Activated CD4-positive, CD25-positive, alpha-beta regulatory T cell treated with anti-CD3 and anti-CD28 coated beads, Interleukin-2, amount 50 U/mL, for 16 hours (primary cell): ENCODE results near the gene SOWAHA.
A peak's percentile ranks its signal among the peaks of the same experiment; 100 is the strongest.

ENCODE experiments used
- DNase-seq: peaks from one replicate; pipeline ENCODE4 v3.0.0-alpha.2; 2020; ENCODE audit warnings: low read depth, low spot score

The SOWAHA gene

DNA sequence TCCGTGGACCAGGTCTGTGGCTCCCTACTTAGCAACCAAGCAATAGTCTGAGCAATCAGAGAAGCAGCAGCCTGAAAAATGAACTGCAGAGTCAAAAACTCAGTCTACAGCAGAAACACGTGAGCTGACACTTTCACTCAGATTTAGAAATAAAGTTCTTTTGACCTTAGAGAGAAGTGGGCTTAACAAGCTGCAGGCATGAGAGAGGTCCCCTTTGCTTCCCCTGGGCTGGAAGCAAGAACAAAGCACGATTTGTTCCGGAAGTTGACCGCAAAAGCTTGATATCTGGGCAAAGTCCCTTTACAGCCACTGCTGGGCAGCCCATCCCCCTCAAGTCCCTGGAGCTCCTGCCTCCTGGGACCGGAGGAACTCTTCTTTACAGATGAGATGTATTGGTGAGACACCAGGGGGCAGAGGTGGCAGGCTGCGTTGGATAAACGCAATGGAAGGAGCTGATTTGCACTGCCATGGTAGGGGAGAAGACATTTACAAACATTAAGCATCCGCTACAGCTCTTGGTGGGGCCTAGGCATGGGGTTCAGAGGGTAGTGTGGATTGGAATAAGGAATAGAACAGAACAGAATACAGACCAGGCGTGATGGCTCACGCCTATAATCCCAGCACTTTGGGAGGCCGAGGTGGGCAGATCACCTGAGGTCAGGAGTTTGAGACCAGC, 5.8 kb upstream of the SOWAHA start:
- DNase-seq = no peak

DNA sequence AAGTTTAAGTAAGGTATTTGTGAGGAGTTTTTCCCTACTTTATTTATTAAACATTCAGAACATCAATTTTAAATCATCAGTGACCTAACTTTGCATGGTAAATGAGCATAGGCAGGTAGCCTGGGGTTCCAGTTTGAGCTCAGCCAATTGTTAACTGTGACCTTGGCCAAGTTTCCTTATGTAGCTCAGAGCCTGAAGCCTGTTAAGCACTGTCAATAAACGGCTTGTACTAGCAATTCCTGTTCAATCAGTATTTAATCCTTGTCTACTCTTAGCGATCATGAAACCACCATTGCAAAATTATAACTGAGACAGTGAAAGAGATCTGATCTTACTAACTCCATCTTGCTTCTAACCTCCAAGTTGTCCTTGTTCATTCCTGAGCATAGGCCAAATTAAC, 4.7 kb upstream of the SOWAHA start:
- no peak for DNase-seq

DNA sequence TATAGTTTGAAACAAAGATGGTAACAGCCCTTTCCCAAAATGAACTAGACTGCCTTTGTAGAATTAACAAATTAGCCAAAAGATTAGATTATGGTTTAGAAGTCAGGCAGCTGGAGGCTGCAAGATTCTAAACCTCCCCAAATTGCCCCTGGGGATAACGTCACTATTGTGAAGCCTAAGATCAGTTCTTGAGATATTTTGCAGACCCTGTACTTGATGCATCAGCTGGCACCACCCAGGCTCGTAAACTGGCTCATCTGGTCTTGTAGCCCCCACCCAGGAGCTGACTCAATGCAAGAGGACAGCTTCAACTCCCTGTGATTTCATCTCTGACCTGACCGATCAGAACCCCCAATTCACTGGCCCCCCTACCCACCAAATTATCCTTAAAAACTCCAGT, 4.2 kb upstream of the SOWAHA start:
- DNase-seq = no peak

DNA sequence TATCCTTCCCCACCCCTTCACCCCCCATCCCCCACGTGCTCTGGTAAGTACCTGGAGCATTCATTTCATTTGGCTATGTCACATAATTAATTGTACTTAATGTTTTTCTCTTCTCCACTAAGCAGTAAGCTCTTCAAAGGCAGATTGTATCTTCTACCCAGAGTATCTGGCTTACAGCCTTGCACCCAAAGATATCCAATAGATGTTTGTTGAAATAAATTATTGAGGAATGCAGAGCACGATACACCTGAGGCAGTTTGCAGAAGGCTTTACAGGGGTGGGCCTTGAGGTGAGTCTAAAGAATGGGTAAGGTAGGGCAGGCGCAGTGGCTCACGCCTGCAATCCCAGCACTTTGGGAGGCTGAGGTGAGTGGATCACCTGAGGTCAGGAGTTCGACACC, 2.5 kb upstream of the SOWAHA start:
- no peak for DNase-seq

DNA sequence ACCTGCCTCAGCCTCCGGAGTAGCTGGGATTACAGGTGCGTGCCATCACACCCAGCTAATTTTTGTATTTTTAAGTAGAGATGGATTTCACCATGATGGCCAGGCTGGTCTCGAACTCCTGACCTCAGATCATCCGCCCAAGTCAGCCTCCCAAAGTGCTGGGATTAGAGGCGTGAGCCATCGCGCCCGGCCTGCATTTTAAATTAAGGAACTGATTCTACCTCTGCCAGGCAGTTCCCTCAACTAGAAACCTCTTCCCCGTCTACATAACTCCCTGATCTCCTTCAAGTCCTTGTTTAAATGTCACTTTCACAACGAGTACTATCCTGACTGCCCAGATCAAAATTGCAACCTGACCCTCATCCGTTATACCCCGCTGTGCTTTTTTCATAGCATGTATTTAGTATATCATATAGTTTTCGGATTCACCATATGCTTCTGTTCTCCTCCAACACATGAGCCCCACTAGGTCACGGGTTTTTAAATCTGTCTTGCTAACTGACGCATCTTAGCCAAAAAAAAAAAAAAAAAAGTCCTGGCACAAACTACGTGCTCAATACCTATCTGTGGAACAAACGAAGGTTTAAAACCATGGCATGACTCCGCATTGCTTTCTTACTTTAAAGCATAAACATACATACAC, 858 bp upstream of the SOWAHA start:
- no peak for DNase-seq

DNA sequence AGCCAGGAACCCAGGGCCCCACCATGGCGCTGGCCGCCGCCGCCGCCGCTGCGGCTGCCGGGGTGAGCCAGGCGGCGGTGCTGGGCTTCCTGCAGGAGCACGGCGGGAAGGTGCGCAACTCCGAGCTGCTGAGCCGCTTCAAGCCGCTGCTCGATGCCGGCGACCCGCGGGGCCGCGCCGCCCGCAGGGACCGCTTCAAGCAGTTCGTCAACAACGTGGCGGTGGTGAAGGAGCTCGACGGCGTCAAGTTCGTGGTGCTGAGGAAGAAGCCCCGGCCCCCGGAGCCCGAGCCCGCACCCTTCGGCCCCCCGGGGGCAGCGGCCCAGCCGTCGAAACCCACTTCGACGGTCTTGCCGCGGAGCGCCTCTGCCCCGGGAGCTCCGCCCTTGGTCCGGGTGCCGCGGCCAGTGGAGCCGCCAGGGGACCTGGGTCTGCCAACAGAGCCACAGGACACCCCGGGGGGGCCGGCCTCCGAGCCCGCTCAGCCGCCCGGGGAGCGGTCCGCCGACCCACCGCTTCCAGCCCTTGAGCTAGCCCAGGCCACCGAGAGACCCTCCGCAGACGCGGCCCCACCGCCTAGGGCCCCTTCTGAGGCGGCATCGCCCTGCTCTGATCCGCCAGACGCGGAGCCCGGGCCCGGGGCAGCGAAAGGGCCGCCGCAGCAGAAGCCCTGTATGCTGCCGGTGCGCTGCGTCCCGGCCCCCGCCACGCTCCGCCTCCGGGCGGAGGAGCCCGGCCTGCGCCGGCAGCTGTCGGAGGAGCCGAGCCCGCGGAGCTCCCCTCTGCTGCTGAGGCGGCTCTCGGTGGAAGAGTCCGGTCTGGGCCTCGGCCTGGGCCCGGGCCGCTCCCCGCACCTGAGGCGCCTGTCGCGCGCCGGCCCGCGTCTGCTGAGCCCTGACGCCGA, 749 bp downstream of the SOWAHA start:
- no peak for DNase-seq

DNA sequence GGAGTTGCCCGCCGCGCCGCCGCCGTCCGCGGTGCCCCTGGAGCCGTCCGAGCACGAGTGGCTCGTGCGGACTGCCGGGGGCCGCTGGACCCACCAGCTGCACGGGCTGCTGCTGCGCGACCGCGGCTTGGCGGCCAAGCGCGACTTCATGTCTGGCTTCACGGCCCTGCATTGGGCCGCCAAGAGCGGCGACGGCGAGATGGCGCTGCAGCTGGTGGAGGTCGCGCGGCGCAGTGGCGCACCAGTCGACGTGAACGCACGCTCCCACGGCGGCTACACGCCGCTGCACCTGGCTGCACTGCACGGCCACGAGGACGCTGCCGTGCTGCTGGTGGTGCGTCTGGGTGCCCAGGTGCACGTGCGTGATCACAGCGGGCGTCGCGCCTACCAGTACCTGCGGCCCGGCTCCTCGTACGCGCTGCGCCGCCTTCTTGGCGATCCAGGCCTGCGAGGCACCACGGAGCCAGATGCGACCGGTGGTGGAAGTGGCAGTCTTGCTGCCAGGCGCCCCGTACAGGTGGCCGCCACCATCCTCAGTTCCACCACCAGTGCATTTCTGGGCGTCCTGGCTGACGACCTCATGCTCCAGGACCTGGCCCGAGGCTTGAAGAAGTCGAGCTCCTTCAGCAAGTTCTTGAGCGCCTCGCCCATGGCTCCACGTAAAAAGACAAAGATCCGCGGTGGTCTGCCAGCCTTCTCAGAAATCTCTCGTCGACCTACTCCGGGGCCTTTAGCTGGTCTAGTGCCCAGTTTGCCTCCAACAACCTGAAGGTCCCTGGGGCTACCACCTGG, 1.6 kb downstream of the SOWAHA start:
- DNase-seq = no peak

DNA sequence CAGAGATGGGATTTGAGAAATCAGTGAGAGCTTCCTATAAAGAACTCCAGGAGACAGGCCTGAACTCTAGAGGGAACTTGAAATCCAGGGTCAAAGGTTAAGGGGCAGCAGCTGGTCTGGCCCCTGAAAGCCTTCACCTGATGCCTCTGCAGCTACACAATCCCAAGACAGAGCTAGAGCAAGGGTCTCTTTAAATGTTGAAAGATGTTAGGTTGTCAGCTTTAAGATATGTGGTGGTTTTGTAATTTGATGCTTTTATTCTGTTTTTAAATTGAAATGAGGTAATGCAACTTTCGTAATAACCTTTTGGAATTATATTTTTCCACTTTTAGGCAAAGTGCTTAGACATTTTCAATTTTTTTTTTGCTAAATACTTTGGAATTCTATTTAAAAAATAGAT, 2.4 kb downstream of the SOWAHA start:
- DNase-seq = no peak

DNA sequence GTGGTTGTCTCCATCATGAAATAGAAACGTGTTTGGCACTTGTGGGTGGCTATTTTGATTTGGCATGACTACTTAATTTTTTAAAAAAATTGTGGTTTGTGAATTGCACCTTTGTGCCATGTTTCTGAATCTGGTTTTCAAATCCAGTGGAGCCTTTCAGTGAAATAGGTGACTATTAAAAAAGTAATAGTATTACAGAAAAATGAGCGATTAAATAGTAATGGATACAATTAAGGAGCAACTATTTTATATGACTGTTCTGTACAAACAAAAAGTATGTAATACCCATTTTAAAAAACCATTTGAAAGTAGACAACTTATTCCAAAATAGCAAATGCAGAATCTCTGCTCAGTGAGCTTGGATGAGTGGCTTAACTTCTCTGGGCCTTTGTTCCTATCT, 3.0 kb downstream of the SOWAHA start:
- no peak for DNase-seq

DNA sequence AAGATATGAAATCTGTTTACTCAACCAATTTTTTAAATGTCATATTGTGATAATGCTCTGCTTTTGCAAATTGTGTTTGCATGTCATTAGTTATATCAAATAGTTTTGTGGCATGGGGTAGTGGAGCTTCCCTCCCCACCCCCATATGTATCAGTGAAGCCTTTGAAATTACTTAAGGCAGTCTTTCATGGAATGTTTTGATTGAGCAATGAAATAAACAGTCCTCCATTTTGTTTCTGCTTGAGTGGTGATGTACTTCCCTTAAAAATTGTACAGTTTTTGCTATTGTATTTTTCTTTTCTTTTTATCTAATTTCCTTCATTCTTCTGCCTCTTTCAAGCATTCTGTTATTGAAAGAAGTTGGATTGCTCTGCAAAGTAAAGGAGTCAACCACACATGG, 3.5 kb downstream of the SOWAHA start:
- DNase-seq = no peak

DNA sequence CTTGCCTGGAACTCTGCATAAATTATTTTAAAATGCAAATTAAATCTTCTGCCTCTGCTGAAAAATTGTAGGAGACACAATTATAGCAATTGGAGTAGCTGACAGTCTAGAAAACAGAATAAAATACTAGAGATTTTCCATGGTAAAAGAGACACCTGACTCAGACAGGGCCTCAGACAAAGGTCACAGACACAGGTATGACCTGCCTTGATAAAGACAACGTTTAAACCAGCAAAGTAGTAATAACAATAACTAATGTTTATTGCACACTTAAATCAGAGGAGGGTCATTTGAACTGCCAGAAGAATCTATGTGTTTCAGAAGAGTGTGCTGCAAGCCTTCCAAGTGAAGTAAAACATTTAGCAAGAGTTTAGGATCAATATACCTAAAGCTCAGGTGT, 3.9 kb downstream of the SOWAHA start:
- DNase-seq = no peak

DNA sequence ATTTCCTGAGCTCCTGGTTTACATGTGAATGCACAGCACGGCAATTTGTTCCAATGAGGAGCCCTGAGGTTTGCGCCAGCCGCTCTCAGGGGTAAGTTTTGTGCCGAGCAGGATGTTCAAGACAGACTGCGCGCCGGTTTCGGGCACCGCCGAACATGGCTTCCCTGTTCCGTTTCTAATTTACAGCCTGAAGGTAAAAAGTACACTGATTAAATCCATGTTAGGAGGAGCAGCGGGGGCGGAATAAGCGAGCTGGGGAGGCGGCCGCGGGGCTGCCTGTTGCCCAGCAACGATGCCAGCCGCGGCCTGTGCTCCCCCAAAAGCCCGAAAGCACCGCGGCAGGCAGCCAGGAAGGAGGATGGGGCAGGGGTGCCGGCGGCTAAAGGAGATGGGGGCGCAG, 6.4 kb downstream of the SOWAHA start:
- DNase-seq = no peak

DNA sequence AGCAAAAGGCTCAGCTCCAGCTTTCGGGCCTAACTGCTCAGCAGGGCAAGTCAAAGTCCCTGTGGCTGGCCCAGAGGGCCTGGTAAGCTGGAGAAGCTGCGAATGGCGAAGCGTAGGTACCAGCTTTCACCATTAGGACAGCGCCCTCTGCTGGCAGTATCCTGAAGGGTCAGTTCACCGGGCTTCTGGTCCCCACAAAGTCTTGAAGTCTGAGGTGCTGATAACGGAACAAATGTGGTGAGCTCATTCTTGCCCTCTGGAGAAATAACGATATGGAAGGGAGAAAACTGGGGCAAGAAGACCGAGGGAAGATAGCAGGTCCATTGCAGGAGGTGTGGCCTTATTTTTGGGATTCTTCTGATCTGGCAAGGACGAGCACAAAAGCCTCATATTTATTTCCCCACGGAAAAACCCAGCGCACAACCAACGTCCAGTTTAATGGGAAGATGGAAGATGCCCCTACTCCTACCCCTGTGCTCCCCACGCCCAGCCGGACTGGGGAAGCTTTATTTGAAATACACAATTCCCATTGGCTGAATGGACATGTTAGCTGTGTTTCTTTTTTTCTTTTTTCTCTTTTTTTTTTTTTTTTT, 7.2 kb downstream of the SOWAHA start:
- DNase-seq = peak; percentile 81

DNA sequence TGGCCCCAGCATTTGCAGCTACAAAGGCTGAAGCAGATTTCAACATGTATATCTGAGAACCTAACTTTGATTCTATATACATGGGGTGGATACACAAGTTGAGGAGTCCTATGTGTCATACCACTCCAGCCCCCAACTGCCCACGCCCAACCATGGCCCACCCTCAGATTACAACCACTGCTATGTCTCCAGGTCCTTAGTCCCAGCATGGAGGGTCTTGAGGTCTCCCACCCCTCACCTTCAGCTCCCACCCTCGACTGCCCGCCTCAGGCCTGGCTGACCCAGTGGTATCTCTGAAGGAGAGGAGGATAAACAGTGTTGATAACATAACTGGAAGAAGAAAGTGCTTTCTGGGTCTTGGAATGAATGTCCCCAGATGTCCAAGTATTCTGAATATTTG, 8.2 kb downstream of the SOWAHA start:
- no peak for DNase-seq

DNA sequence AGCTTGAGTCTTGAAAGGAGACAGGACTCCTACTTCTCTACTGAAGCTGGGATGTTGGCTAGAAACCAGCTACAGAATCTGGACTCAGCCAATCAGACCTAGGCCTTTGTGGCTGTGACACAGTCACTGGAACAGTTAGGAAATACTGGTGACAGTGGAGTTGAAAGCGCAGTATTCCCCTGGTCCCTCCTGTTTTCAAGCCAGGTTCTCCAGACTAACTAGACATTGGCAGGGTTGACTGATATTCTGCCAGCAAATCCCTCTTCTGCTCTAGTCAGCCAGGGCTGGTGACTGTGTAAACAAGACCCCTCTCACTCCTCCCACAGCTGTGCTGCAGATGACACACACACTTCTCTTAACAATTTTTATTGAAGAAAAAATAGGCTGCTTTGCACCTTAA, 8.7 kb downstream of the SOWAHA start:
- no peak for DNase-seq

DNA sequence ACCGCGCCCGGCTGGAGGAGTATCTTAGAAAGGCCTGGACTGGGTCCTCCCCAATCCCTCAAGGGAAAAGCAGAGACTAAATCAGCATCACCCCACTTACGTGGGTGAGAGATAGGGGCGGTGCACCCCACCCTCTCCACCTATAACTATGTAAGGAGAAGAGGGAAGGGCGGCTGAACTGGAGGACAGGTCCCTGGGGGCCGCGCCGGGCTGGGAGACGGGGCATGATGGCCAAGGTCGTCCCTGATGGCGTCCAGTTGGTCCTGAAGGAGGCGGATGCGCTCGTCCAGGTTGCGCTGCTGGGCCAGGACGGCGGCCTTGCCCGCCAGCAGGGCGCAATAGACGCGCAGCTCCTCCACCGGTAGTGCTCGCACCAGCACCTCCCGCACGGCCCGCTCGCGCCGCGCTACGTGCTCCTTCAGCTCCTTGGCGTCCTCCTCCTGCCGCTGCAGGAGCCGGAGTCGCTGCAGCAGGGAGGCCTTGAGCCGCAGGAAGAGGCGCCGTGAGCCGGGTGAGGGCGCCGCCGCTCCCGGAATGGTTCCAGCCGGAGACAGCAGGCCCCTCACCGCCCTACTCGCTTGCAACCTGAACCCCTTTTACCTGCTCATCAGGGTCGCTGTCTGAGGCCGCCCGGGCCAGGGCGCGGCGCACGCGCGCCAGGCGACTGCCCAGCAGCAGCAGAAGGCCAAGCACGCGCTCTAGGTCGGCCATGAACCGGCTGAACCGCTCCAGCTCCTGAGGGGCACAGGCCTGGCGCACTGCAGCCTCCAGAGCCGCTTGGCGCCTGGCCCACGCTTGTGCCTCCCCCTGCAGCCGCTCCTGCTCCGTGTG, 9.8 kb downstream of the SOWAHA start:
- DNase-seq = no peak

DNA sequence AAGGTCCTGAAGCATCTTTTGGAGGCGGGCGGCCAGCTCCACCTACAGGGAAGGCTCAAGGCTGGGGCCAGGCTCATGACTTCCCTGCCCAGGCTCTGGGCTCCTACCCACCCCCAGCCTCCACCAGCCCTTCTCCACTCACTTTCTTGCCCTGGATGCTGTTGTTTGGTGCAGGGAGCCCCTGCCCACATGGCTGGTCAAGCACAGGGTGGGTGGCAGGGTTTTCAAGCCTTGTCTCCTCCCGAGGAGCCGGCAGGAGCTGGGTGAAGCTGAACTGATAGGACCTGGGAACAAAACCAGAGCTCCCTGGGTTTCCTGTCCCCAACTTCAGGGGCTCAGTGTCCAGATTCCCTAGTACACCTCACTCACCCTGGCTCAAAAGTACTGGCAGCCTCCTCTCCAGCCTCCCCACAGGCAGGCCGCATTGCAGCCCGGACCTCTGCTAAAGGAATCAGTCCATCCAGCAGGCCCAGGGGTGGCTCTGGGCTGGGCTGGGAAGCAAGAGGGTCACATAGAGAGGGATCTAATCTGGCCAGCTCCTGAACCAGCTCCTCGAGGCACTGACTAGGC, 10.5 kb downstream of the SOWAHA start:
- DNase-seq = no peak

DNA sequence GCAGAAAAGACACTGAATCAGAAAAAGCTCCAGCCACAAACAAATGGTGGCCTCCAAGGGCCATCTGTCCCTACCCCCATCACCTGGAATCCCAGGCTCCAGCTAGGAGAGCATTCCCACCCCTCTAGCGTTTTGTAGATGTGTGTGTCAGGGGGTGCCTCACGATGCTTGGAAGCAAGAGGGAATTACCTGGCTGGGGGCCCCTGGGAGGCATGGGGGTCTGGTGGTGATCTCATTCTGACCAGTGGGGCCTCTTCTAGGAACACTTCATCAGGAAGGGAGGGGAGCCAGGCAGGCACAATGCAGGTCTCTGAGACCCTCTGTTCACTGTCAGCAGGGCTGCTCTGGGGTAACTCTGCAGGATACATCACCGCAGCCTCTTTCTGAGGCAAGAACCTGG, 11.3 kb downstream of the SOWAHA start:
- no peak for DNase-seq

DNA sequence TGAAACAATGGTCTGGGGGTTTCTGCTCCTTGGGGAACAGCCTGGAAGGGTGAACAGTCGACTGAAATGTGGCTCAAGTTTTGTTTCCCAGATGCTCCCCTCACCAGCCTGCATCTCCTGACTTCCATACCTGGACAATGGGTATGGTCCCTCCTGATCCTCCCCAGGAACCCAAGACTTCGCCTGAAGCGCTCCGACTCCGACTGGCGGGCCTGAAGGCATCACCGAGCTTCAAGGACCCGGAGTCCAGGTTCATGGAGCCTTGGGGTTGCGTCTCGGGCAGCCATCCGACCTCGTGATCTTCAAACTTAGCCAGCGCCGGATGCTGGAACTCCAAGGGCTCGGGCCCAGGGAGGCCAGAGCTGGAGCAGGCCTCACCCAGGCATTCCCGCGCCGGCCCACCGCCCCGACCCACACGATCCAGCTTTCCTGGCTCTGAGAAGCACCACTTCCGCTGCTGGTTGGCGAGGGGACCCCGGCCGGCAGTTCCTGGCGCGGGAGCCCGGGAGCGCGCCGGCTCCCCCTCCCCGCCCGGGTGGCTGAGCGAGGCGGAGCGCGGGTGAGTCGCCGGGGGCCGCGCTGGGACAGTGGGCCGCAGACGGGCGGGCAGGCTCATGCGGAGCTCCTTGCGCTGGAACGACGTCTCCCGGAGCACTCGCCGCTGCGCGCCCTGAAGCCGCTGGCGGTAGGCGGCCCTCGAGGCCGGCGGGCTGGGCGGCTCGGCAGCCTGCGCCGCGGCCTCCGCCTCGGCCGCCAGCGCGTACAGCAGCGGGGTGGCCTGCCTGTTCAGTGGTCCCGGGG, 12.1 kb downstream of the SOWAHA start:
- no peak for DNase-seq
